Measurements from ENCODE around the gene PCBP3.

- no peak for TF ChIP-seq CTCF (IDR thresholded peaks at IDR 0.05)
- no peak for TF ChIP-seq POLR2A (IDR thresholded peaks at IDR 0.05)
- no peak for TF ChIP-seq POLR2AphosphoS5 (IDR thresholded peaks at IDR 0.05)
Measured at GRCh38 chr21:45723049-45723958, 79.8 kb downstream of the PCBP3 start.
